ENCODE data around the gene CDK3.

The CDK3 gene

DNA sequence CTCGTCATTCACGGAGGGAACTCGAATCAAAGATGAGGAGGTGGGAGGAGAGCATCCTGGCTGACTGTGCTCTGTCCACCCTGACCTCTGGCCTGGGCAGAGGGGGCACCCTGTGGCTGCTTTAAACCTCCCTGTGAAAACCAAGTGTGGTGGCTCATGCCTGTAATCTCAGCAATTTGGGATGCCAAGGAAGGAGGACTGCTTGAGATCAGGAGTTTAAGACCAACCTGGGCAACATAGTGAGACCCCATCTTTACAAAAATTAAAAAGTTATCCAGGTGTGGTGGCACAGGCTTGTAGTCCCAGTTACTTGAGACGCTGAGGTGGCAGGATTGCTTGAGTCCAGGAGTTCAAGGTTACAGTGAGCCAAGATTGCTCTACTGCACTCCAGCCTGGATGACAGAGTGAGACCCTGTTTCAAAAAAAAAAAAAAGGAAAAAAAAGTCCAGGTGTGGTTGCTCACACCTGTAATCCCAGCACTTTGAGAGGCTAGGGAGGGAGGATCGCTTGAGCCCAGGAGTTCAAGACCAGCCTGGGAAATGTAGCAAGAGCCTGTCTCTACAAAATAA is 5.8 kb upstream of the CDK3 start:
- no peak for DNase-seq

DNA sequence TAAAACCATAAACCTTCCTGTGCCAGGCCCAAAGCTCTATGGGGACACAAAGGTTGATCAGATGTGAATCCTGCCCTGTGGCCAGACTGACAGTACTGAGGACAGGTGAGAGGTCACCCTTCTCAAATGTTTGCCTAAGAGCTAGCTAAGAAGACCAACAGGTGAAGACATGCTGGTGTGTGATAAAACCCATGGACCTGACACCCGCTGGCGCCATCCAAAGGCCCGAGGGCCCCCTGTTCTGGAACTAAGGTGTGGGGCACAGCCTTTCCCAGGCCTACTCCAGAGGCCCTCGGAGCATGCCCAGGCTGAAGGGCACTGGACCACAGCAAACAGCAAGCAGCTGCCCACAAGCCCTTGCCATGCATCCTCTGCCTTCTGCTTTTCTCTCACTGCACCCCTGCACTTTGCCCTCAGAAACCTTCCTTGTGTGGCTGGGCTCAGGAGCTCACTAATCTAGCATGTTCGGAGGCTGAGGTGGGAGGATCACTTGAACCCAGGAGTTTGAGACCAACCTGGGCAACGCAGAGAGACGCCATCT is 5.2 kb upstream of the CDK3 start:
- DNase-seq = no peak

DNA sequence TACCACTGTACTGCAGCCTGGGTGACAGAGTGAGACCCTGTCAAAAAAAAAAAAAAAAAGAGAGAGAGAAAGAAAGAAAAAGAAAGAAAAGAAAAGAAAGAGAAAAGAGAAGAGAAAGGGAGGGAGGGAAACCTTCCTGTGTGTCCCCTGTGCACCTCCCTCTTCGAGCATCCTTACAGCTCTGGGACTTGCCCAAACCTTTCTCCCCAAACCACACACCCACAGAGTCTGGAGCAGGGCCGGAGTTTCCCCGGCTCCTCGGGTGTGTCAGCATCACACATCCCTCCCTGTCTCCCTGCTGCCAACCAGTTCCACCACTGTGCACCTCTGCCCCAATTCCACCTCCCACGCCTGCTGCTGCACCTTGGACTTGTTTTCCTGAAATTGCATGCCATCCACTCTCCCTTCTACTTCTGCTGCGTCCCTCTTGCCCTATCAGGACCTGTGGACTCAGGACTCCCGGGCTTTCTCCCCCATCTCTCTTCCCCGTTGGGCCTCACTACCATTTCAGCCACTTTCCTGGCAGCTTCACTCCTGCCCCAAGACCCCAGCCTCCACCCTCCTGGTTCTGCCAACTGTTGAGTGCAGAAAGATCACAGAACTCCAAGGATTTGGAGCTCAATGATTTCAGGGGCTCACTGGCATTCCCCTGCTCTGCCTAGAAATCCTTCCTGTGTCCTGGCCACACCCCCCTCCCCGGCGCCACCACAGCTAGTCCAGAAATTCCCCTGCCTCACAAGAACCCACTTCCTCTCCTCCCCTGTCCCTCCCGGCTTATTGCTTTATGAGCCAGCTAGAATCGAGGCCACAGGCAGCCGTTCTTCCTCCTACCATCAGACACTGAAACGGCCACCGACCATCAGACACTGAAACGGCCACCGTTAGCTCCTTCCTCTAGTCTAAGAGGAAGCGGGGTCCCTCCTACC is 3.7 kb upstream of the CDK3 start:
- no peak for DNase-seq

DNA sequence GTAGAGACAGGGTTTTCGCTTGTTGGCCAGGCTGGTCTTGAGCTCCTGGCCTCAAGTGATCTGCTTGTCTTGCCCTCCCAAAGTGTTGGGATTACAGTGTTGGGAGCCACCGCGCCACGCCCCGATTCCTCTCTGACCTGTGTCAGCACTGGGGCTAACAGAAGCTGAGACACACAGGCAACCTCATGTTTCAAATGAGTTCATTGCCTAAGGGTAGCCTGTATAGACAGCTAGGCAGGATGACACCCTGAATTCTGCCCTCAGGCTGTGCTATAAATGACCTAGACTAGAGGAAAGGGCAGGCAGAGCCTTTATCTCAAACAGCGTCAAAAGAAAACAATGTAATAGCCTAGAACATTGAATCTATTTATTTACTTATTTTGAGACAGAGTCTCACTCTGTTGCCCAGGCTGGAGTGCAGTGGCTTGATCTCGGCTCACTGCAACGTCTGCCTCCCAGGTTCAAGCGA is 2.3 kb upstream of the CDK3 start:
- no peak for DNase-seq

DNA sequence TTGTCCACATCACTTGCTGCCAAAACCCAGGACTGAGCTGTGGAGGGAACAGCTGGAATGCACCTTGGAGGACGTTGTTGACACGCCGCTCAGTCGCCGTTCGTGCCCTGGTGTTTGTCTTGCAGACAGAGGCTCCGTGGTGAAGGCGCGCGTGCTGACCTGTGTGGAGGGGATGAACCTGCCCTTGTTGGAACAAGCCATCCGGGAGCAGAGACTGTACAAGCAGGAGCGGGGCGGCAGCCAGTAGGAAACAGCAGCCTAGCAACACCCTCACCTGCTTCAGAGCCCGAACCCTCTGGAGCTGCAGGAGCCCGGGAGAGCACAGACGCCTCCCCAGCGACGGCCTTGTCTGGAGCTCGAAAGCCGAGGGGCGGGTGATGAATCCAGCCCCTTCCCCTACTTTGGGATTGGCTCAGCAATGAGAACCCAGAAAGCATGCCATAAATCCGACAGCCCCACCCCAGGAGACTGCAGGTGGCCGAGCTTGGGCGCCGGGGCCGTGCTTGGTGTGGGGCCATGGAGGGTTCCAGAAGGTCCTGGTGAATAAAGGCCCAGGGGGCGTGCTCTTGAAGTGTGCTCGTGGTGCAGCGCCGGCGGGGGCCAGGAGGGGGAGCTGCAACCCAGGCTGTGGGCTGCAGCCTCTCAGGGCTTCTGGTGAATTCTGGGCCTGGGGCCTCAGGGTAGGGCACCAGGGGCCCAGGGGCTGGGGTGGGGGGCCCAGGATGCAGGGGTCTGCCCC is 470 bp upstream of the CDK3 start:
- peak; percentile 35 to 70 for DNase-seq

DNA sequence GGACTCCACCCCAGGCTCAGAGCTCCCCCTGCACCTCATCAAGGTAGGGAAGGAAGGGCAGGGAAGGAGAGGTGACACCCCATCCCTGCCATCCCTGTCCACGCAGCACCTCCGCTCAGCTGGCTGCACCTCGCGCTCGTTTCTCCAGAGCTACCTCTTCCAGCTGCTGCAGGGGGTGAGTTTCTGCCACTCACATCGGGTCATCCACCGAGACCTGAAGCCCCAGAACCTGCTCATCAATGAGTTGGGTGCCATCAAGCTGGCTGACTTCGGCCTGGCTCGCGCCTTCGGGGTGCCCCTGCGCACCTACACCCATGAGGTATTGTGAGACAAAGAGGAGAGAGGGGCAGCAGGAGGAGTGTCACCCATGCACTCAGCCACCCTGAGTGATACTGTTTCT is 1.4 kb downstream of the CDK3 start:
- DNase-seq = no peak

DNA sequence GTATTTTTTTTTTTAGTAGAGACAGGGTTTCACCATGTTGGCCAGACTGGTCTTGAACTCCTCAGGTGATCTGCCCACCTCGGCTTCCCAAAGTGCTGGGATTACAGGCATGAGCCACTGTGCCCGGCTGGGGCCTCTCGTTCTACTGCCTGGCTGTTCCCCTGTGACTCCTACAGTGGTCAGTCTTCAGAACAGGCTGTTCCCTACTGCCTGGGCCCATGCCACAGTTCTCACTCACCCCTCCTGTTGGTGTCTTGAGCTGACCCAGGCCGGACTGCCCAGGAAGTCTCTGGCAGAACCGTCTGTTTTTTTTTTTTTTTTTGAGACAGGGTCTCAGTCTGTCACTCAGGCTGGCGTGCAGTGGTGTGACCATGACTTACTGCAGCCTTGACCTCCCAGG is 3.3 kb downstream of the CDK3 start:
- DNase-seq = no peak

DNA sequence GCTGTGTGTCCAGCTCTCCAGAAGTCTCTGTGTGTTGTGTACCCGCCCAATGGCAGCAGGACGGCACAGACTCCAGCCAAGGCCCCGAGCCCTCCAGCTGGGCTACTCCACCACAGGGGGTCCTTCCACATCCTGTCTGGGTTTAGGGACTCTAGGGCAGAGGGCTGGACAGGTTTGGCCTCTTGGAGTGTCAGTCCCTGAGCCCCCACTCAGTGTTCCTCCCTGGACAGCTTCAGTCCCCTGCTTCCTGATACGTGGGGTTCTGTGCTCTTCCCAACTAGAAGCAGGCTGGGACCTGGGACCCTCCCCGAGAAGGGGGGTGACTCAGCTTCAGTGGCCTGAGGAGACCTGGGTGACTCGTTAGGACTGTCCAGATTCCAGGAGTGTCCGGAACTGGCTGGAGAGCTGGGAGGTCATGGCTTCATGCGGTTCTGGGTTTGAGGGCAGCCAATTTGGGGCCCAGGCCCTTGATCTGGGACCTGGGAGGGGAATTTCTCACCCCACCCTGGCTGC is 4.2 kb downstream of the CDK3 start:
- DNase-seq = no peak

DNA sequence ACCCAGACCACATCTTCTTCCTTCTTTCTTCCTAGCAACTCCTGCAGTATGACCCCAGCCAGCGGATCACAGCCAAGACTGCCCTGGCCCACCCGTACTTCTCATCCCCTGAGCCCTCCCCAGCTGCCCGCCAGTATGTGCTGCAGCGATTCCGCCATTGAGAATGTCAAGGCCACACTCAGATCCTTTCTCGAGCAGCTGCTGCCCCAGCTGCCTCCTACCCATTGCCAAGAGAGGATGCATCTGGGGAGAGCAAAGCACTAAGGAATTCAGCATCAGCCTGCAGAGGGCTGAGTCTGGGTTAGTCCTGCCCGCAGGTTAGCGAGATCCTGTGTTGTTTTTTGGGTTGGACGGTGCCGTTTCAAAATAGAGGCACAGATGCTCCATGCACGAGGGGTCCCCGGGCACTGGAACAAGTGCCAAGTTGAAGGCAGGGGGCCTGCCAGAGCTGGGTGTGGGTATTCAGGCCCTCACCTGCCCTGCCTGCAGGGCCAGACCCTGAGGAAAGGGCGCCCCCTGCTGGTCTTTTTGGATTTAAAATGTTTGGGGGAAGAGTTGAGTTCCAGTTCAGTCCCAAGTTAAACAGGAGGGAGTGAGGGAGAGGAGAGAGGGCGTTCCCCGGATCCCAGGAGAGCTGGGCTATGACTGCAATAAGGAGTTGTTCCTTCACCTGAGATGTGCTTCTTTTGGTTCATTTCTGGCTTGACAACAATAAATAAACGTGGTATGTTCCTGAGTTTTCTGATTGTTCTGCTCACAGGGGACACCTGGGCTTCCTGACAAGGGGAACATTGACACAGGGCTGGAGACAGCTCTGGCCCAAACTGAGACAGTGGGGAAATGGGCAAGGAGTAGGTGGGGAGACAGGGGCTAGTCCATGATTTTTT is 4.9 kb downstream of the CDK3 start:
- peak; percentile 95 to 96 for DNase-seq

DNA sequence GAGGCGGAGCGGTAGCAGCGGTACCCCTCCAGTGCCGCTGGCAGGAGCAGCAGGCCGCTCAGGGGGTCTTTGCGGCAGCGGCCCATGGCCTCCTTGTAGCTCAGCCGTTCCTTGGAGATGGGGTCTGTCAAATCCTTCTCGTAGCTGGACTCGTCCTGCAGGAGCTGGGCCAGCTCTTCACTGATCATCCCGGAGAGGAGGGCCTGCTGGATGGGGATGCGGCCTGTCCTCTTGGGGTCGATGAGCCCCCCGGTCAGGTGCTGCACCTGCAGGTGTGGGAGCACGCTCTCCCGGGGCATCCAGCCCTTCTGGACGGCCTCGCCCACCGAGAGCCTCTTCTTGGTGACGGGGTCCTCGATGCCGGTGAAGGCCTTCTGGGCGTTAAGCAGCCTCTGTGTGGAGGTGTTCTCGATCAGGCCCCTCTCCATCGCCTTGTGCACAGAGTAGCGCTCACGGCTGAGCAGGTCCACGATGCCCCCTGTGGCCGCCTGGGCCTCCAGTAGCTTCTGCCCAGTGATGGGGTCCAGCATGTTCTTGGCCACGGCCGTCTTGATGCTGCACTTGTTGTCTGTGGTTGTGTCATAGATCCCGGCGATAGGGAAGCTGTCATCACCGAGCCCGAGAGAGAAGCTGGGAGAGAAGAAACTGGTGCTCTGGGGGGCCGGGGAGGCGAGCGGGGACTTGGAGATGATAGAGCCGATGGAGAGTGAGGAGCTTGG is 6.6 kb downstream of the CDK3 start:
- no peak for DNase-seq

DNA sequence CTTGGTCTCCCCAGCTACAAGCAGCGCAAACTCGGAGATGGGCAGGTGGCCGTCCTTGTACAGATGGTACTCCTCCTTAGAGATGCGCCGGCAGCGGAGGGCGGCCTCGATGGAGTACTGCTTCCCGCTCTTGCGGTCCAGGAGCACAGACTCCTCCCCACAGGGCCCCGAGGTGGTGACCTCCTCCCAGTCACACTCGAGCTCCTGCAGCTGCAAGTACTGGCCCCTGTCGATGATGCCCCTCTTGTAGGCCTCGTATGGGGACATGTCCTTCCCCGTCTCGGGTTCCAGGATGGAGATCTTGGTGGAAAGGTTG is 7.2 kb downstream of the CDK3 start:
- peak in 1 of 2 experiments; percentile 21 for DNase-seq

DNA sequence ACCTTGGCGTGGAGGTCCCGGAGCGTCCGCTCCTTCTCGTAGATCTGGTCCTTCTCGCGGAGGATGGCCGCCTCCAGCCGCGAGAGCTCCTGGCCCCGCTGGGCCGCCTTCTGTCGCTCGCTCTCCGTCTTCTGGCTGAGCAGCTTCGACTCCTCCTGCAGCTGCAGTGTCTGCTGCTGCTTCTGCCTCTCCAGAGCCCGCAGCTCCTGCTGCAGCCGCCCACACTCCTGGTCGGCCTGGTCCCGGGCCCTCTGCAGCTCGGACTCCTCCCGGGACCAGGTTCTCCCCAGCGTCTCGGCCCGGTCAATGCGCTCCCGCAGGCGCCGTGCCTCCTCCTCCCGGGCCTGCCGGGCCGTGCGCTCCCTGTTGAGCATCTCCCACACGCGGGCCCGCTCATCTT is 7.6 kb downstream of the CDK3 start:
- DNase-seq = no peak

DNA sequence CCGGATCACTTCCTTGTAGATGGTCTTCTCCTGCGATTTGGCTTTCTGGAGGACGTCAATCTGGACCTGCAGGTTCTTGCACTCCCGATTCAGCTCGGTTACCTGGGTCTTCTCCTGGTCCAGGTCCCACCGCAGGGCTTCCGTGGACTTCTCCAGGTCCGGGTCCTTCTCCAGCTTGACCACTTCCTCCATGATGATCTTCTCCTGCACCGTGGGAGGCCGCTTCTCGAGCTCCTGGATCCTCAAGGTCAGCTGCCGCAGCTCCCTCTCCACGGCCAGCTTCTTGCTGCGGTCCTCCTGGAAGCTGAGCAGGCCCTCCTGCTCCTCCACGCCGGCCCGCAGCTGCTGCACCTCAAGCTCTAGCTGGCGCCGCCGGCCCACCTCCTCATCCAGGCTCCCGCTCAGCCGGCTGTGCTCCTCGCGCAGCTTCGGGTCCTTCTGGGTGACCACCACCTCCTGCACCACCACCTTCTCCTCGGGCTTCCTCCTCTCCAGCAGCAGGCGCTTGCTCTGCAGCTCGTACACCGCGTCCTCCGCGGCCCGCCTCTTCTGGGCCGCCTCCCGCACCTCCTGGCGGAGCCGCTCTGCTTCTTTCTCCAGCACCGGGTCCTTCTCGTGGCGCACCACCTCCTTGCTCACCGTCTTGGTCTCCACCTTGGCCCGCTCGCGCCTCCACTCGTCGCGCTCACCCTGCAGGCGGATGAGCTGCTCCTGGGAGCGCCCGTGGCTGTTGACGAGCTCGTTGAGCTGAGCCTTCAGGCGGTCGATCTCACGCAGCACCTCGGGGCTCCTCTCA is 8.2 kb downstream of the CDK3 start:
- DNase-seq = no peak

DNA sequence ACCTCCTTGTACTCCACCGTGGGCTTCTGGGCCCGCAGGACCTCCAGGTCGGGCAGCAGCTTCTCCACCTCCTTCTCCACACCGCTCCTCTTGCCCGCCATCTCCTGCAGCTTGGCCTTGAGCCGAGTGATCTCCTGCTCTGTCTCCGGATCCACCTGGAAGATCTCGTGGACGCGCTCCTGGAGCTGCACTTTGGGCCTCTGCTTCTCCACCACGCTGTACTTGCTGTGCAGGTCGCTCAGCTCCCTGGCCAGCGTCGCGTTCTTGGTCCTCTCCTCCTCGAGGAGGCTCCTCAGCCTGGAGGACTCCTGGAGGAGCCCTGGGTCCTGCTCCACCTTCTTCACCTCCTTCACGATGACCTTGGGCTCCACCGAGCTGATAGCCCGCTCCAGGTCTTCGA is 8.8 kb downstream of the CDK3 start:
- no peak for DNase-seq

DNA sequence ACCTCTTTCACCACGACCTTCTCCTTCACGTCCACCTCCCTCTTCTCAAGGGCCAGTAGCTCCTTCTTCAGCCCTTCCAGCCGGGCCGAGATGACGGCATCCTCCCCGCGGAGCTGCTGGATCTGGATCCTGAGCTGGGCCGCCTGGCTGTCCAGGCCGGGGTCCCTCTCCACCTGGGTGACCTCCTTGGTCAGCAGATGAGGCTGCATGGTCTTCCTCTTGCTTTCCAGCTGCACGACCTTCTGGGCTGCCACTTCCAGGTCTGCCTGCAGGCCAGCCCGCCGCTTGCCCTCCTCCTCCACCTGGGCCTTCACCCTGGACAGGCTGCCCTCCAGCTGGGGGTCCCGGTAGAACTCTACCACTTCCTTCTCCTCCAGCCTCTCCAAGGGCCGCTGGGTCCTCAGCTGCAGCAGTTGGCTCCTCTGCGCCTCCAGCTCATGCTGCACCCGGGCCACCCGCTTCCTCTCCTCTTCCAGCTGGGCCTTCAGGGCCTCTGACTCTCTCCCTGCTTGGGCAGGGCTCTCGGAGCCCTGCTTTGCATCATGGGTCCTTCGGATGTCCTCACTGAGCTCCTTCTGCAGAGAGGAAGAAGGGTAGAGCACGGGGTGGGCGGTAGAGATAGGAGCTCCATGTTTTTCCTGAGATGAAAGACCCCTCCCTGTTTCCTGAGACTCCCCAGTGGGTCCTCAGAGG is 9.5 kb downstream of the CDK3 start:
- DNase-seq = no peak

DNA sequence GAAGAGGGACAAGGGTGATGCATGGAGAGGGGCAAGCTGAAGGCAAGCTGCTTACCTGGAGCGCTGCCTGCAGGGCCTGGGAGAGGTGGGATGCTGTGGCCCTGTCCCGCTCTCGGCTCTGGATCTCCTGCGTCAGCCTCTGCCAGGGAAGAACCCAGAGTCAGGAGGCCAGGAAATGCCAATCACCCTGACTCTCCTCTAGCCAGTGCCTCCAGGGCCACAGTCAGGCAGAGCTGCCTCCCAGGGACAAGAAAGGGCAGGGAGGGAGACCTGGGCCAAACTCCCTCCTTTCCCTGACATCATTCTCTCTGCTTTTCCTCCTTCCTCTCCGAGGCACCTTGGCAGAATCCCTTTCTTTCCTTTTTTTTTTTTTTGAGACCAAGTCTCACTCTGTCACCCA is 11.3 kb downstream of the CDK3 start:
- no peak for DNase-seq

DNA sequence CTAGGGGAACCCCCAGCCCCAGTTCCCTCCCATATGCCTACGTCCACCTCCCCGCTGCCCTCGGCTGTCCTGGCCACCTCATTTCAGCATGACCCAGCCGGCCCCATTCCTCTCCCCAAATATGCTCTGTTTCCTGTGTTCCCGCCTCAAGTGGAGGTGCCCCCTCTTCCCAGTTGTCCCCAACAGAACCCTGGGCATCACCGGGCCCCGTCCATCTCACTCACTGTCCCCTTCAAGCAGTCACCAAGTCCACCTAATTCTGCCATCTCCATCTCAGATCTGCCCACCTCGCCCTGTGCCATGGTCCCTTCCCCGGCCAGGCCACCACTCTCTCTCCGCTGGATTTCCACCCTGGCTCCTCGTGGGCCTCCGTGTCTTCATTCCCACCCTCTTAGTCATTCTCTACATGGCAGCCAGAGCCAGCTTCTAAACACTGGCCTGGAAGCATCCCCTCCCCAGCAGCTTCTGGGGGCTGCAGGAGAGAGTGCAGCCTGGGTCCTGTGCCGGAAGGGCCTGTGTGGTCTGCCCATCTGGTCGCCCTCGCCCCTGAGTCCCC is 12.8 kb downstream of the CDK3 start:
- DNase-seq = no peak

DNA sequence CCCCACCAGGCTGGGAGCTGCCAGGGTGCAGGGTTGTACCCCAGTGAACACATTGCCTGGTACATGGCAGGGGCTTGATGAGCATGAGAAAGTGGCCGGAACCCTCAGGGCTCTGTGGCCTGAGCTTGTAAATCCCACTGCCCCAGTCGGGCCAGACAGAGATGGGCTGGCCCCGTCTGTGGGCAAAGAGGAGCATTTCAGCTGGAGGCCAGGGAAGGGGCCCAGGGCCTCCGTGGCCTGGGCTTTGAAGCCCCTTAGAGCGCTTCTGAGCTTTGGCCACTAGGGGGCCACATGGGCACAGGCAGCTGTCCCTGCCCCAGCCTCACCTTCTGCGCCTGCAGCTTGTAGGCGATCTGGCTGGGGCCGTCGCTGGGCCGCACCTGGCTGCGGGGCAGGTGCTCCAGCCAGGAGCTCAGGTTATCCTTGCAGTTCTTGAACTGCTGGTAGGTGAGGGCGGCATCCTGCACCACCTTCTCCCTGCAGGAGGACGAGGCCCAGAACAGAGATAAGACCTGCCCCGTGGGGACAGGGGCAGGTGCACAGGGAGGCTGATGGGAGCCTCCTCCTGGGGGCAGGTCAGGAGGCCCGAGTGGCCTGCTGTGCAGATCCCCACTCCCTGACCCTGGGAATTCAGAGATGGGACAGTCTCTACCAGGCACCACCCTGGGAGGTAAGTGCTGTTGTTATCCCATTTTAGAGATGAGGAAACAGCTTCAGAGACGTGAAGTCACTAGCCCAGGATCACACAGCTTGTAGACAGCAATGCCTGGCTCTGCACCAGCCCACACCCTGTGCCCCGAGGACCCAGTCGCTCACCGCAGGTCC is 13.7 kb downstream of the CDK3 start:
- DNase-seq = peak; percentile 75 to 91

DNA sequence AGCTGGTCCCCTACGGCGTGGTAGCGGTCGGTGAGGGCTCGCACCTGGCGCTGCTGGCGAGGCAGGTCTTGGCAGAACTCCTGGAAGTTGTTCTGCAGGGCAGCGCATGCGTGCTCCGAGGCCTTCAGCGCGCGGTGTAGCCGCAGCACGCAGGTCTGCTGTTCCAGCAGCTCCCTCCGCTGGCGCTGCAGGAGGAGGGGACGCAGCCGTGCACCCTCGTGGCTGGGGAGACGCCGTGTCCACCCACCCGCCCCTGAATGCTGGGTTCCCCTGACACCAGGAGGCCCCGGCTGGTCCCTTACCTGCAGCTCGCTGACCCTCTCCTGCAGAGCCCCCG is 14.2 kb downstream of the CDK3 start:
- peak; percentile 15 to 65 for DNase-seq
